GM20431 (cell line): Measurements from ENCODE around the gene CLSTN1.

Experiments used
- in situ Hi-C: fragments of 300-500 bp; cut with MseI, MboI; formaldehyde crosslinking; loops from one replicate; pipeline ENCODE4 v1.15.0; 2020; ENCODE audit warnings: low sequenced_read_pairs; ENCODE audit not compliant: unreplicated experiment

The CLSTN1 gene

DNA sequence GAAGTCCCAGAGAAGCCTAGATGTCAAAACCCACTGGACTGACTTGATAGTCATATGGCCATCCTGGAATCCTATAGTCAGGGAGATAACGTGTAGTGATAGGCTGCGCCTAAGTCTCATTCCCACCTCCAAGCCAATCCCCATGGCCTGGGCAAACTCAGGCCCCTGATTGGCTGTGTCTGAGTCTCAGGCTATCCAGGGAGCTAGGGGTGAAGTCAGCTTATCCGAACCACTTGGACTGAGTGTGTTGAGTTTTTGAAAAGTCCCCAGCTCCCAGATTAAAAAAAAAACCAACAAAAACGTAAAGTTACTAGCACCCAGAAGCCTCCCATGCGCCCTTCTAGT is 120.6 kb downstream of the CLSTN1 start:
- in situ Hi-C loops: no loop called here

- in situ Hi-C loops: no loop called here
Measured at GRCh38 chr1:9701665-9702064, 122.1 kb downstream of the CLSTN1 start.

DNA sequence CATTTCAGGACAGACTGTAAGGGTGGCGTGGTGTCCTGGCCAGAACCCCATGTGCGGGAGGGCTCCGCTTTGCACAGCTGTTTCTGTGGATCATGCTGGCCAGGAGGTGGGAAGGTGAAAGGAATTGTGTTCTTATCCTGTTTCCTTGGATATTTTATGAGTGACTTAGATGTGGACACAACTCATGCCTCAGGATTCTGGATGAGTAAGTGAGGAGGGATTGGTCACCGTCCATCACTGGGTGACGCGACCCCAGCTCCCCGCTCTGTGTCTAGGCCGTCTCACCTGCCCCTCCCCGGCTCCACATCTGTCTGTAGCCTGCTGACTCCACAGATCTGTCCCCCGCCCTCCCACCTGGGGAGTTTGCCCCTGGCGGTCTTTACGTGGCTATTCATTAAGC is 123.4 kb downstream of the CLSTN1 start:
- in situ Hi-C loops: no loop called here

GRCh38 chr1:9699361-9699760 is 124.4 kb downstream of the CLSTN1 start:
- in situ Hi-C loops: no loop called here

GRCh38 chr1:9696793-9697192 is 127.0 kb downstream of the CLSTN1 start:
- in situ Hi-C loops: no loop called here

GRCh38 chr1:9691691-9692090 is 132.1 kb downstream of the CLSTN1 start:
- in situ Hi-C loops: no loop called here

DNA sequence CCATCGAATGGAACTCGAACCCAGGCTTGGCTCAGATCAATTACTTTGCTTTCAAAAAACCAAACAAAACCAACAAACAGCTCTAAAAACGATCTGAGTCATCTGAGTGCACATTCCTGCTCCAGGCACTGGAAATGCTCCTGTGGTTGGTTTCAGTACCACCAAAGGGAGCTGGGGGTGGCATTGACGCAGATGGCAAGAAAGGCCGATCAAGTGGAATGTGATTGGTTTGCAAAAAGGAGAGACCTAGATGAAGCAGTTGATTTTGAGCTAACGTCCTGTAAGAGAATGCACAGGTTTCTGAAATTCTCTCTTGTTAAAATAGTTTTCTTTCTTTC is 132.7 kb downstream of the CLSTN1 start:
- in situ Hi-C loops: no loop called here

- in situ Hi-C loops: no loop called here
Measured at GRCh38 chr1:9690440-9691107, 133.2 kb downstream of the CLSTN1 start.

DNA sequence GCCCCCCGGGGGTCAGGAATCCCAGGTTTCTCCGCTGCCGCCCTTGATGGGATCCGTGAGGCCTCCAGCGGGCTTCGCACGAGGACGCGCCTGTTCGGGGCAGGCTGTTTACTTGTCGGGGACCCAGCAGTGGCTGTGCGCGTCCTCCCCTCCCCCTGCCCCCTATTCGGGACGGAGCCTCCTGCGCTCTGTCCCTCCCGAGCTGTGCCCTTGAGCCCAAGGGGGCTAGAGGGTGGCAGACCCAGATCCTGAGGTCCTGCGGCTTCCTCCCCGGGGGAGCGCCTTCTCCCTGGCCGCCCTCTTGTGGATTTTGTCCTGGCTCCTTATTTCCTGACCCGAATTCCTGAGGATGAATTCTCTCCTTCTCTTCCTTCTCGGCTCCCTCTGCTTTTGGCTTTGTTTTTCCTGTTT is 133.8 kb downstream of the CLSTN1 start:
- in situ Hi-C loops: no loop called here

DNA sequence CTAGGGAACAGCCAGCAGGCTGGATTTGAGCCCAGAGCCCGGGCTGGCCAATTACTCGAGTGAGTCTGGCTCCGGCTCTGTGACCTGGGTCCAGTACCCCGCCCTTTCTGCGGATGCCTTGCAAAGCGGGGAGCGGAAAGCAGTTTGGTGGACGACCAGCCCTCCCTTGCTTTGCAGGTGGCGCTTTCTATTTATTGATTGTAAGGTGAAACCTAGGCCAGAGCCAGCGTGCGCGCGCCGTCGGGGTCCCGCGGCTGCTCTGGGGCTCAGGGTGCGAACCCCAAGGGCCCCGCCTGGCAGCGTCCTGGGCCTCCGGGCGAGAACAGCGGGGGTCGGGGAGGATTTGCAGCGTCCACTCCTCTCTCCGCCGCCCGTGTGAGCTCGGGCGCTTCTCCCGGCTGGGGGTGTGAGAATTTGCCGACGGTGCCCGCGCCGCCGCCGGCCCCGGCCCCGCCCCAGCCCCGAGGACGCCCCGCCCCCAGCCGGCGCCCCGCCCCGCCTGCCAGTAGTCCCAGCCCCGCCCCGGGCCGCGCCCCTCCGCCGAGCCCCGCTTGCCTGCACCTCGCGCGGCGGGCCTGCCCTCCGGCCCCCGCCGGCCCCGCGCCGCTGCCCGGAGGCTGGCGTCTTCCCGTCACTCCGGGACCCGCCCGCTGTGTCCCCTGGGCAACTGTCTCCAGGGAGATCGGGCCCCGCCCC is 134.6 kb downstream of the CLSTN1 start:
- in situ Hi-C loops: no loop called here

DNA sequence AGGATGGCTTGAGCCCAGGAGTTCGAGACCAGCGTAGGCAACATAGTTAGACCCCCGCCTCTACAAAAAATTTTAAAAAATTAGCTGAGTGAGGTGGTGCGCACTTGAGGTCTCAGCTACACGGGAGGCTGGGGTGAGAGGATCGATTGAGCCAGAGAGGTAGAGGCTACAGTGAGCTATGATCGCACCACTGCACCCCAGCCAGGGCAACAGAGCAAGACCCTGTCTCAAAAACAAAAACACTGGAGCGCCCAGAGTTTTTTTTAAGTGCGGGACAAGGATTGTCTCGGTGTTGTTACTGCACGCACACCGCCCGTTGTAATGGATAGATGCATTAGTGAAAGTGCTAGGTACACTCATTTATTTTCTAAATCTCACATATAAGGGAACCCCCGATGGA is 135.2 kb downstream of the CLSTN1 start:
- in situ Hi-C loops: no loop called here

- in situ Hi-C loops: no loop called here
Measured at GRCh38 chr1:9687874-9688582, 135.7 kb downstream of the CLSTN1 start.

DNA sequence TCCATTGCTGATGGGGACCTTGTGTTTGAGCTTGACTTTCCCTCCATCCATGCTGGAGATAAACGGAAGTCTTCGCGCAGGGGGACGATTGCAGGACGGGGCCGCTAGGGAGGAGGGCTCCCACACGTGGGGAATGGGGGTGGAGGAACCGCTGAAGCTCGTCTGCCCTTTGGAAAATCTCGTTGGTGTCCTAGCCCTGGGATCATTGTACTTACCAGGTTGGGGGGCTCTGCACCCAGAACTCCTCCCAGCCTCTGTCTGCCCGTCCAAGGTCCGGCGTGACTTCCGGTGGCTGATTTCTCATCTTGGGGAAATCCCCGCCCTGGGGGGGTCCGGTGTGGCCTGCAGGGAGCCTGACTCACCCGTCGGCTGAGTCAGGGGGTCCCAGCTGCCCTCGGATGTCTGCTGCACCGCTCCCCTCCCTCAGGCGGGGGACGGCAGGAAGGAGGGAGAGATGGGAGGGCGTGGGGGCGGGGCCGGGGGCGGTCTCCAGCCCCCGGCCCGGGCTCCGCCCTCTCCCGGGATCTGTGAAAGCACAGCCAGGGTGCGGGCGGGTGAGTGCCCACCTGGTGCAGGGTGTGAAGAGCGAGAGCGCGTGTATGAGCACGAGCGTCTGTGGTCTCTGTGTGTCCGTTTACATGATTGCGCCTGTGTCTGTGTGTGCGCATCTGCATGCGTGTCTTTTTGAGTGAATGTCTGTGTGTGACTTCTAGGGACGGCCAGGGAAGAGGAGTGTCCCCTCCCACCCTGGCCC is 136.5 kb downstream of the CLSTN1 start:
- in situ Hi-C loops: no loop called here

GRCh38 chr1:9684801-9685200 is 139.0 kb downstream of the CLSTN1 start:
- in situ Hi-C loops: no loop called here

DNA sequence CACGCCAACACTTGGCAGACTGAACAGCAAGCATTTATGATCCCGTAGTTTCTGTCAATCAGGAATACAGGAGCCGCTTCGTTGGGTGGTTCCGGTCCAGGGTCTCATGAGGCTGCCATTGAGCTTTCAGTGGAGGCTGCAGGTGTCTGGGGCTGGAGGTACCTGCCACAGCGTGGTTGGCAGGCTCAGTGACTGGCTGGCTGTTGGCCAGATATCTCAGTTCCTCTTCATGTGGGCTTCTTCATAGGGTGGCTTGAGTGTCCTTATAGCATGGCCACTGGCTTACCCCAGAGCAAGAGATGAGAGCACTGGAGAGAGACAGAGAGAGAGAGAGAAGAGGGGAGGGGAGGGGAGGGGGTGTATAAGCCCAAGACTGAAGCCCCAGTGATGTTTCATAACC is 142.9 kb downstream of the CLSTN1 start:
- in situ Hi-C loops: no loop called here

DNA sequence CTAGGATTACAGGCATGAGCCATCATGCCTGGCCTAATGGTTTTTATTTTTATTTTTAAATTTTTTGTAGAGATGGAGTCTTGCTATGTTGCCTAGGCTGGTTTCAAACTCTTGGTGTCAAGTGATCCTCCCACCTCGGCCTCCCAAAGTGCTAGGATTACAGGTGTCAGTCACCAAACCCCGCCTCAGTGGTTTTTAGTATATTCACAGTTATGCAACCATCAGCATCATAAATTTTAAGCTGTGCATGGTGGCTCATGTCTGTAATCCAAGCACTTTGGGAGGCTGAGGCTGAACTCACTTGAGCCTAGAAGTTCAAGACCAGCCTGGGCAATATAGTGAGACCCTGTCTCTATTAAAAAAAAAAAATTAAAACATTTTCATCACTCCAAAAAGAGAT is 143.7 kb downstream of the CLSTN1 start:
- in situ Hi-C loops: no loop called here
